PC-9 (cell line): ENCODE results near the gene PEMT.

ENCODE experiments used
- CTCF ChIP-seq: fragments of 200-600 bp; sonication (generic); conservative IDR thresholded peaks from 2 replicates; pipeline ENCODE4 v1.6.1; 2017; ENCODE audit warnings: mixed run types, antibody characterized with exemption, mild to moderate bottlenecking, moderate library complexity
- EZH2 ChIP-seq: fragments of 200-600 bp; sonication (generic); IDR thresholded peaks from 2 replicates; pipeline ENCODE4 v1.8.0; 2017; ENCODE audit warnings: antibody characterized with exemption, low read depth

- no peak for TF ChIP-seq CTCF
- TF ChIP-seq EZH2, result no peak
Measured at GRCh38 chr17:17606416-17607000, 15.0 kb upstream of the PEMT start.
